Nephron (organoid): ENCODE data around the gene PLCB4.

Experiments
- H3K27ac Mint-ChIP-seq, 3 experiments: 2 replicates each; pipeline ENCODE4 v1.8.0; 2020; ENCODE audit warnings: mixed read lengths in 3 of 3, mild to moderate bottlenecking in 2 of 3, moderate library complexity in 1 of 3
- H3K27me3 Mint-ChIP-seq: 2 replicates; pipeline ENCODE4 v1.8.0; 2021; ENCODE audit warnings: low read depth, mild to moderate bottlenecking, moderate library complexity, mixed read lengths
- H3K36me3 Mint-ChIP-seq: 2 replicates; pipeline ENCODE4 v1.8.0; 2020; ENCODE audit warnings: low read depth, mixed read lengths
- H3K4me1 Mint-ChIP-seq: 2 replicates; pipeline ENCODE4 v1.8.0; 2020; ENCODE audit warnings: mixed read lengths
- H3K4me3 Mint-ChIP-seq, 3 experiments: 2 replicates each; pipeline ENCODE4 v1.8.0; 2020; ENCODE audit warnings: mild to moderate bottlenecking in 3 of 3, mixed read lengths in 3 of 3, moderate library complexity in 2 of 3
- H3K9me3 Mint-ChIP-seq: 2 replicates; pipeline ENCODE4 v1.8.0; 2020; ENCODE audit warnings: mixed read lengths
- CTCF ChIP-seq, 3 experiments: fragments of 200-600 bp; sonication (generic); IDR thresholded peaks; one replicate each; pipeline ENCODE4 v1.5.0; 2021; ENCODE audit warnings: antibody characterized with exemption in 3 of 3; ENCODE audit not compliant: unreplicated experiment in 3 of 3

The PLCB4 gene

GRCh38 chr20:9166153-9166780 is 97.4 kb downstream of the PLCB4 start:
- Mint-ChIP-seq H3K27ac (no peak overlapping the region), H3K4me3 (no peak overlapping the region), H3K9me3 (no peaks in the 10 kb centered on the region), H3K36me3 (no peaks in the 10 kb centered on the region), H3K27me3 (peaks cover 5% of the 10 kb centered on the region), H3K4me1 (peaks cover 4% of the 10 kb centered on the region)
- no peak for TF ChIP-seq CTCF (IDR thresholded peaks at IDR 0.05; ENCODE audit: unreplicated experiment in 3 of 3)

GRCh38 chr20:9169409-9169808 is 100.5 kb downstream of the PLCB4 start:
- peaks cover 18% of the 10 kb centered on the region for H3K4me1 Mint-ChIP-seq
- TF ChIP-seq CTCF (IDR thresholded peaks at IDR 0.05; ENCODE audit: unreplicated experiment in 3 of 3), result no peak
- no peak overlapping the region for H3K27ac Mint-ChIP-seq
- H3K27me3 Mint-ChIP-seq, result peaks cover 5% of the 10 kb centered on the region
- no peak overlapping the region for H3K4me3 Mint-ChIP-seq
- no peaks in the 10 kb centered on the region for H3K9me3 Mint-ChIP-seq
- no peaks in the 10 kb centered on the region for H3K36me3 Mint-ChIP-seq

GRCh38 chr20:9172851-9173250 is 104.0 kb downstream of the PLCB4 start:
- no peaks in the 10 kb centered on the region for H3K9me3 Mint-ChIP-seq
- H3K36me3 Mint-ChIP-seq, result no peaks in the 10 kb centered on the region
- peak in 1 of 3 experiments; percentile 24 for TF ChIP-seq CTCF (IDR thresholded peaks at IDR 0.05; ENCODE audit: unreplicated experiment in 3 of 3)
- H3K4me1 Mint-ChIP-seq, result peaks cover 13% of the 10 kb centered on the region
- H3K4me3 Mint-ChIP-seq, result no peak overlapping the region
- no peaks in the 10 kb centered on the region for H3K27me3 Mint-ChIP-seq
- H3K27ac Mint-ChIP-seq, result no peak overlapping the region

GRCh38 chr20:9177278-9177677 is 108.4 kb downstream of the PLCB4 start:
- TF ChIP-seq CTCF (IDR thresholded peaks at IDR 0.05; ENCODE audit: unreplicated experiment in 3 of 3), result no peak

GRCh38 chr20:9179193-9179802 is 110.4 kb downstream of the PLCB4 start:
- no peak for TF ChIP-seq CTCF (IDR thresholded peaks at IDR 0.05; ENCODE audit: unreplicated experiment in 3 of 3)
- H3K4me1 Mint-ChIP-seq, result no peaks in the 10 kb centered on the region
- H3K9me3 Mint-ChIP-seq, result no peaks in the 10 kb centered on the region
- no peaks in the 10 kb centered on the region for H3K27me3 Mint-ChIP-seq
- no peak overlapping the region for H3K27ac Mint-ChIP-seq
- no peaks in the 10 kb centered on the region for H3K36me3 Mint-ChIP-seq
- no peak overlapping the region for H3K4me3 Mint-ChIP-seq

More at GRCh38 chr20:9177278-9177677, 108.4 kb downstream of the PLCB4 start:
- no peaks in the 10 kb centered on the region for H3K27me3 Mint-ChIP-seq
- peaks cover 13% of the 10 kb centered on the region for H3K4me1 Mint-ChIP-seq
- no peak overlapping the region for H3K4me3 Mint-ChIP-seq
- H3K27ac Mint-ChIP-seq, result no peak overlapping the region
- no peaks in the 10 kb centered on the region for H3K9me3 Mint-ChIP-seq
- H3K36me3 Mint-ChIP-seq, result no peaks in the 10 kb centered on the region

- H3K27ac Mint-ChIP-seq, result no peak overlapping the region
- no peaks in the 10 kb centered on the region for H3K27me3 Mint-ChIP-seq
- H3K36me3 Mint-ChIP-seq, result no peaks in the 10 kb centered on the region
- no peak overlapping the region for H3K4me3 Mint-ChIP-seq
- no peaks in the 10 kb centered on the region for H3K9me3 Mint-ChIP-seq
- no peaks in the 10 kb centered on the region for H3K4me1 Mint-ChIP-seq
- TF ChIP-seq CTCF (IDR thresholded peaks at IDR 0.05; ENCODE audit: unreplicated experiment in 3 of 3), result no peak
These were observed 111.0 kb downstream of the PLCB4 start for GRCh38 chr20:9179867-9180266.
